Liver (tissue), 9 donors: ENCODE measurements around the gene THBS2. TPM values are rescaled to one million over a fixed set of nuclear protein-coding genes. Genes with fewer than 3 reads are reported as not detected.

Source experiments
- DNase-seq: peaks from one replicate; pipeline ENCODE4 v3.0.0-alpha.2; 2017; ENCODE audit warnings: low spot score
- H3K27ac ChIP-seq, 2 donors: one replicate each; pipeline ENCODE4 v1.7.0; 2013; ENCODE audit warnings: inconsistent platforms in 2 of 2, low read length in 2 of 2, control low read depth in 1 of 2, low read depth in 1 of 2, mild to moderate bottlenecking in 1 of 2
- H3K27me3 ChIP-seq, 4 donors: one replicate each; pipeline versions ENCODE4 v1.6.1 to v1.7.0; 2013; ENCODE audit warnings: low read length in 3 of 4, inconsistent platforms in 1 of 4, mild to moderate bottlenecking in 1 of 4, moderate library complexity in 1 of 4; ENCODE audit not compliant: control insufficient read depth in 4 of 4, insufficient read depth in 4 of 4
- H3K36me3 ChIP-seq, 4 donors: one replicate each; pipeline versions ENCODE4 v1.6.1 to v1.7.0; 2013; ENCODE audit warnings: low read length in 3 of 4, mild to moderate bottlenecking in 3 of 4, low read depth in 1 of 4, moderate library complexity in 1 of 4; ENCODE audit not compliant: control insufficient read depth in 4 of 4, insufficient read depth in 3 of 4
- H3K4me1 ChIP-seq, 4 donors: one replicate each; pipeline versions ENCODE4 v1.6.1 to v1.7.0; 2013; ENCODE audit warnings: low read length in 3 of 4, mild to moderate bottlenecking in 3 of 4, moderate library complexity in 1 of 4; ENCODE audit not compliant: control insufficient read depth in 4 of 4, insufficient read depth in 4 of 4
- H3K4me3 ChIP-seq, 3 donors: one replicate each; pipeline versions ENCODE4 v1.6.1 to v1.7.0; 2013; ENCODE audit warnings: low read length in 3 of 3, control low read depth in 1 of 3, low read depth in 1 of 3, mild to moderate bottlenecking in 1 of 3
- H3K9ac ChIP-seq, 2 donors: one replicate each; pipeline ENCODE4 v1.7.0; 2013; ENCODE audit warnings: low read length in 2 of 2, mild to moderate bottlenecking in 2 of 2, moderate library complexity in 2 of 2, control low read depth in 1 of 2, low read depth in 1 of 2
- H3K9me3 ChIP-seq, 4 donors: one replicate each; pipeline versions ENCODE4 v1.6.1 to v1.7.0; 2013; ENCODE audit warnings: low read length in 3 of 4; ENCODE audit not compliant: control insufficient read depth in 4 of 4
- FOXA1 ChIP-seq: IDR thresholded peaks from 2 replicates; pipeline ENCODE4 v1.6.1; 2016; ENCODE audit warnings: antibody characterized with exemption
- FOXA2 ChIP-seq: IDR thresholded peaks from 2 replicates; pipeline ENCODE4 v1.6.1; 2016; ENCODE audit warnings: antibody characterized with exemption
- GABPA ChIP-seq, 2 donors: IDR thresholded peaks in 1 of 2; conservative IDR thresholded peaks in 1 of 2; 2 replicates each; pipeline ENCODE4 v1.6.1; 2016; ENCODE audit warnings: antibody characterized with exemption in 2 of 2, mild to moderate bottlenecking in 1 of 2, moderate library complexity in 1 of 2
- HNF4A ChIP-seq, 2 donors: conservative IDR thresholded peaks; 2 replicates each; pipeline ENCODE4 v1.6.1; 2016; ENCODE audit warnings: antibody characterized with exemption in 2 of 2, mild to moderate bottlenecking in 2 of 2
- HNF4G ChIP-seq: IDR thresholded peaks from 2 replicates; pipeline ENCODE4 v1.6.1; 2016; ENCODE audit warnings: antibody characterized with exemption
- JUND ChIP-seq, 2 donors: IDR thresholded peaks; 2 replicates each; pipeline ENCODE4 v1.6.1; 2016; ENCODE audit warnings: antibody characterized with exemption in 2 of 2
- NR2F2 ChIP-seq: IDR thresholded peaks from 2 replicates; pipeline ENCODE4 v1.6.1; 2016; ENCODE audit warnings: antibody characterized with exemption
- RXRA ChIP-seq, 2 donors: IDR thresholded peaks; 2 replicates each; pipeline ENCODE4 v1.6.1; 2017 to 2018; ENCODE audit warnings: antibody characterized with exemption in 2 of 2, mild to moderate bottlenecking in 1 of 2
- SP1 ChIP-seq: IDR thresholded peaks from 2 replicates; pipeline ENCODE4 v1.6.1; 2018; ENCODE audit warnings: antibody characterized with exemption, mild to moderate bottlenecking
- TAF1 ChIP-seq: conservative IDR thresholded peaks from 2 replicates; pipeline ENCODE4 v1.6.1; 2016; ENCODE audit warnings: antibody characterized with exemption, mild to moderate bottlenecking
- YY1 ChIP-seq: IDR thresholded peaks from 2 replicates; pipeline ENCODE4 v1.6.1; 2016; ENCODE audit warnings: antibody characterized with exemption, mild to moderate bottlenecking
- WGBS: extraction: QIAGEN DNeasy Blood & Tissue Kit; methylation state at CpG from one replicate; pipeline ENCODE4 v1.1.7; 2013; 5-methylcytosine and 5-hydroxymethylcytosine counted together
- polyA plus RNA-seq, 2 donors: library from polyadenylated mRNA; stranded (reverse) in 1 of 2; unstranded in 1 of 2; fragments of 200-250 nt in 1 of 2; fragments of >200 nt in 1 of 2; fragmentation: Nextera tagmentation in 1 of 2; extraction: Ambion mirVana in 1 of 2; gene quantifications; one replicate each; pipeline versions ENCODE4 v1.2.1 to v1.2.3, GENCODE V29; 2013 to 2015
- total RNA-seq, 2 donors: library from RNA; depleted of rRNA; stranded (reverse); fragments of >200 nt; gene quantifications; one replicate each; pipeline ENCODE4 v1.2.3, GENCODE V29; 2014
- TF ChIP-seq, protein P1 (sequence below): IDR thresholded peaks from 2 replicates; pipeline ENCODE4 v1.6.1; 2016; ENCODE audit warnings: antibody characterized with exemption
- TF ChIP-seq, protein P2 (sequence below): IDR thresholded peaks from 2 replicates; pipeline ENCODE4 v1.6.1; 2016; ENCODE audit warnings: antibody characterized with exemption
- donor health status: healthy.
- donor health status: healthy.
- donor health status: healthy.
- donor health status: healthy.
- donor health status: healthy.

THBS2 gene
- total and polyA plus RNA-seq, 4 donors, result 0.35 to 7.6 (median 6.2) TPM

DNA sequence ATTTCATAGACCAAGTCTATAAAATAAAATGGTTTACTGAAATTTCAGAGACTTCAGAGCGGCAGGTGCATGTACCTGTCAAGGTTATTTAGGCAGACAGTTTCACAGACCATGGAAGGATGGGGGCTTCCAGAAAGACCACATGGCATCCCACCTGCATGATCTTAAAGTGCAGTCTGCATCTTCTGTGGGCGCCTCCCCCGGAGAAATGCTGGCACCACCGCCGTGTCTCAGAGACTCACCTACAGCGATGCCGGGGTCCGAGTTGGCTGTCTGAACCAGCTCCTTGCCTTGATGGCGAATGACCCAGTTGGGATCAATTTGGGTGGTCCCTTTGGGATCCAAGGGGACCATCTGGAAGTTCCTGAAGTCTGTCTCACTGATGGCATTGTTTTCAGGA, 30.6 kb downstream of the THBS2 start:
- Histone ChIP-seq H3K4me3 (no peak overlapping the region), H3K36me3 (no peaks in the 10 kb centered on the region), H3K27ac (no peak overlapping the region), H3K9ac (no peak overlapping the region), H3K9me3 (no peaks in the 10 kb centered on the region), H3K4me1 (no peaks in the 10 kb centered on the region), H3K27me3 (no peaks in the 10 kb centered on the region)
- DNase-seq, result peak; percentile 16
- TF ChIP-seq HNF4G, result no peak
- no peak for TF ChIP-seq GABPA (IDR thresholded peaks at IDR 0.05 in 1 of 2, conservative IDR thresholded peaks at IDR 0.05 in 1 of 2)
- no peak for TF ChIP-seq RXRA (IDR thresholded peaks at IDR 0.05)
- TF ChIP-seq YY1, result no peak
- 89% methylated on average over 9 of the region's 9 CpGs for WGBS

DNA sequence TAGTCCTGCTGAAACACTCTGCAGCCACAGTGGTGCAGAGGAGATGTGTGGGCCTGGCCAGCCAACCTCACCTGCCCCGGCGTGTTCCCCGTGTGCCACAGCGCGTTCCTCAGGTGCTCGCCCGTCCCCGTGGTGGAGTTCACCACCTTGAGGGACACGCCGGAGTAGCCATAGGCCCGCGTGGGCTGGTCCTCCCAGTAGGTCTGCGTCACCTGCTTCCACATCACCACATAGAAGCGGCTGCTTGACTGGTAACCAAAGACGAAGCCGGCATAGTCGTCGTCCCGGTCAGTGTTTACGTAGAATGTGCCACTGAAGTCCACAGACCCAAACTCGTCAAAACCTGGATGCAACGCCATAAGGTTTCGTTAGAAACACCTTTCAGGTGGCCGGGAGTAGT, 31.5 kb downstream of the THBS2 start:
- TF ChIP-seq JUND (IDR thresholded peaks at IDR 0.05) (no peak), TAF1 (no peak), FOXA2 (no peak), NR2F2 (no peak), FOXA1 (no peak), HNF4G (no peak), GABPA (IDR thresholded peaks at IDR 0.05 in 1 of 2, conservative IDR thresholded peaks at IDR 0.05 in 1 of 2) (no peak), RXRA (IDR thresholded peaks at IDR 0.05) (no peak), HNF4A (conservative IDR thresholded peaks at IDR 0.05) (no peak)
- TF ChIP-seq, protein P1, sequence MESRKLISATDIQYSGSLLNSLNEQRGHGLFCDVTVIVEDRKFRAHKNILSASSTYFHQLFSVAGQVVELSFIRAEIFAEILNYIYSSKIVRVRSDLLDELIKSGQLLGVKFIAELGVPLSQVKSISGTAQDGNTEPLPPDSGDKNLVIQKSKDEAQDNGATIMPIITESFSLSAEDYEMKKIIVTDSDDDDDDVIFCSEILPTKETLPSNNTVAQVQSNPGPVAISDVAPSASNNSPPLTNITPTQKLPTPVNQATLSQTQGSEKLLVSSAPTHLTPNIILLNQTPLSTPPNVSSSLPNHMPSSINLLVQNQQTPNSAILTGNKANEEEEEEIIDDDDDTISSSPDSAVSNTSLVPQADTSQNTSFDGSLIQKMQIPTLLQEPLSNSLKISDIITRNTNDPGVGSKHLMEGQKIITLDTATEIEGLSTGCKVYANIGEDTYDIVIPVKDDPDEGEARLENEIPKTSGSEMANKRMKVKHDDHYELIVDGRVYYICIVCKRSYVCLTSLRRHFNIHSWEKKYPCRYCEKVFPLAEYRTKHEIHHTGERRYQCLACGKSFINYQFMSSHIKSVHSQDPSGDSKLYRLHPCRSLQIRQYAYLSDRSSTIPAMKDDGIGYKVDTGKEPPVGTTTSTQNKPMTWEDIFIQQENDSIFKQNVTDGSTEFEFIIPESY, result no peak
- TF ChIP-seq, protein P2, sequence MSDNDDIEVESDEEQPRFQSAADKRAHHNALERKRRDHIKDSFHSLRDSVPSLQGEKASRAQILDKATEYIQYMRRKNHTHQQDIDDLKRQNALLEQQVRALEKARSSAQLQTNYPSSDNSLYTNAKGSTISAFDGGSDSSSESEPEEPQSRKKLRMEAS, result no peak
- Histone ChIP-seq H3K36me3 (no peaks in the 10 kb centered on the region), H3K9me3 (no peaks in the 10 kb centered on the region), H3K4me1 (no peaks in the 10 kb centered on the region), H3K27ac (no peak overlapping the region), H3K4me3 (no peak overlapping the region), H3K9ac (no peak overlapping the region), H3K27me3 (no peaks in the 10 kb centered on the region)
- no peak for DNase-seq
- 94% methylated on average over 24 of the region's 24 CpGs for WGBS

DNA sequence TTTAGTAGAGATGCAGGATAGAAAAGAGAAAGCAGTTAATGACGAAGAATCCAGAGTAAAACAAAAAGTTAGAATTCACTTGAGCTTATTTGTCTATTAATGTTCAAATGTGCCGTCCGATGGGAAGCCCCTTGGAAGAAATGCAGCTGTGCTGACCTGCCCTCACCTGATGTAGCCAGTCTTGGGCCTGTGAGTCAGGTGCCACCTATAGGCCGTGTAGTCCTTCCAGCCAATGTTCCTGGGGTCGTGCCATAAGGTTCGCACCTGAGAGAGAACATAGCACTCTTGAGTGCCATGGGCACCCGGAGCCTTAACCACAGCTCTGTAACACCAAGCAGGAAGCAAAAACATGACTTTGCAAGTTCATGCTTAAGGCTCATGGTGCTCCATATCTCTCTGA, 32.4 kb downstream of the THBS2 start:
- no peak overlapping the region for H3K9ac ChIP-seq
- H3K27me3 ChIP-seq, result no peaks in the 10 kb centered on the region
- H3K27ac ChIP-seq, result no peak overlapping the region
- no peak for TF ChIP-seq SP1
- H3K4me1 ChIP-seq, result no peaks in the 10 kb centered on the region
- DNase-seq, result no peak
- 84% methylated on average over 7 of the region's 7 CpGs for WGBS
- H3K36me3 ChIP-seq, result no peaks in the 10 kb centered on the region
- H3K9me3 ChIP-seq, result no peaks in the 10 kb centered on the region
- no peak overlapping the region for H3K4me3 ChIP-seq
